HepG2 (cell line): ENCODE data around the gene CAMKMT. TPM values are rescaled to one million over a fixed set of nuclear protein-coding genes. Genes with fewer than 3 reads are reported as not detected.

Experiments
- ATAC-seq: fragments of 200-7000 bp; cut with Tn5 transposase; 3 replicates; pipeline ENCODE4 v1.9.1; 2020; ENCODE audit warnings: mild to moderate bottlenecking, moderate library complexity
- BruUV-seq: library from RNA; stranded (reverse); fragments of 400-500 nt; replicated peaks from 2 replicates; lab custom pipeline; 2021; lab: Mats Ljungman, UMichigan
- CTCF ChIA-PET: fragments of 300-600 bp; formaldehyde crosslinking; extraction: SDS; loops from one replicate; lab custom pipeline; 2021; ENCODE audit warnings: low total read pairs, inconsistent platforms, low intra/inter-chr PET ratio; lab: Yijun Ruan, JAX
- POLR2A ChIA-PET: fragments of 350-600 bp; sonication (Branson Sonifier 250); formaldehyde crosslinking; loops from one replicate; lab custom pipeline; 2020; ENCODE audit warnings: antibody characterized with exemption, inconsistent platforms; lab: Yijun Ruan, JAX
- DNase-seq: peaks from one replicate; pipeline ENCODE4 v3.0.0-alpha.2; 2015; ENCODE audit warnings: low spot score
- FAIRE-seq: peaks from 3 replicates; lab custom pipeline; 2011; peaks lifted over from hg19 to GRCh38; lab: Jason Lieb, UNC
- H2AFZ ChIP-seq: one replicate; pipeline ENCODE4 v1.6.1; 2011; ENCODE audit warnings: low read length, inconsistent platforms
- H3K27ac ChIP-seq: fragments of 300-600 bp; 3 replicates; pipeline ENCODE4 v1.8.0; 2011; ENCODE audit warnings: mixed run types, mild to moderate bottlenecking, mixed read lengths, low read length, inconsistent platforms; ENCODE audit not compliant: insufficient read depth; ENCODE audit errors: extremely low read length
- H3K27me3 ChIP-seq, 2 experiments: fragments of 200-600 bp in 1 of 2; 2 replicates in 1 of 2; 3 replicates in 1 of 2; pipeline versions ENCODE4 v1.6.0 to v1.8.0; 2011; ENCODE audit warnings: low read length in 2 of 2, mild to moderate bottlenecking in 2 of 2, moderate library complexity in 2 of 2, inconsistent platforms in 1 of 2; ENCODE audit not compliant: insufficient read depth in 2 of 2, control insufficient read depth in 1 of 2
- H3K36me3 ChIP-seq, 2 experiments: fragments of 200-600 bp in 1 of 2; replicated peaks in 1 of 2; 2 replicates in 1 of 2; 3 replicates in 1 of 2; pipeline versions ENCODE4 v1.5.1 to v1.8.0; 2011; ENCODE audit warnings: low read length in 2 of 2, inconsistent platforms in 1 of 2; ENCODE audit not compliant: insufficient read depth in 2 of 2, control insufficient read depth in 1 of 2
- H3K4me1 ChIP-seq: 2 replicates; pipeline ENCODE4 v1.5.1; 2012; ENCODE audit warnings: low read length, inconsistent platforms; ENCODE audit not compliant: insufficient read depth
- H3K4me2 ChIP-seq: 2 replicates; pipeline ENCODE4 v1.6.0; 2011; ENCODE audit warnings: low read depth, low read length, inconsistent platforms
- H3K4me3 ChIP-seq, 3 experiments: fragments of 200-600 bp in 1 of 3; sonication (generic), shearing (Covaris generic) in 1 of 3; replicated peaks in 1 of 3; 2 replicates each; pipeline ENCODE4 v1.5.1; 2011 to 2016; ENCODE audit warnings: low read length in 3 of 3, inconsistent platforms in 2 of 3, low read depth in 2 of 3, mild to moderate bottlenecking in 2 of 3, control low read depth in 1 of 3, mixed read lengths in 1 of 3; ENCODE audit not compliant: insufficient read depth in 1 of 3
- H3K79me2 ChIP-seq: one replicate; pipeline ENCODE4 v1.6.1; 2011; ENCODE audit warnings: low read length, inconsistent platforms; ENCODE audit not compliant: insufficient read depth
- H3K9ac ChIP-seq: 2 replicates; pipeline ENCODE4 v1.6.0; 2011; ENCODE audit warnings: mild to moderate bottlenecking, low read depth, low read length, inconsistent platforms; ENCODE audit not compliant: insufficient read depth
- H3K9me3 ChIP-seq: 2 replicates; pipeline ENCODE4 v1.5.1; 2012; ENCODE audit warnings: mild to moderate bottlenecking, low read length
- H4K20me1 ChIP-seq: 2 replicates; pipeline ENCODE4 v1.6.0; 2011; ENCODE audit warnings: inconsistent platforms, mild to moderate bottlenecking, low read length, moderate library complexity; ENCODE audit not compliant: insufficient read depth
- CC2D1A ChIP-seq: sonication (generic); formaldehyde crosslinking; IDR thresholded peaks from 2 replicates; pipeline ENCODE4 v1.8.1; 2023; ENCODE audit warnings: mild to moderate bottlenecking, missing genetic modification reagents
- EHMT2 ChIP-seq: fragments of 200-600 bp; sonication (generic); IDR thresholded peaks from 2 replicates; pipeline ENCODE4 v1.7.0; 2017; ENCODE audit warnings: antibody characterized with exemption, low read depth, low read length, borderline replicate concordance
- ERF ChIP-seq: IDR thresholded peaks from 2 replicates; pipeline ENCODE4 v1.6.1; 2018; ENCODE audit warnings: missing biosample characterization, missing genetic modification reagents
- FOXC1 ChIP-seq: sonication (generic); formaldehyde crosslinking; IDR thresholded peaks from 2 replicates; pipeline ENCODE4 v1.8.0; 2022; ENCODE audit warnings: mild to moderate bottlenecking, missing genetic modification reagents, borderline replicate concordance
- FOXO4 ChIP-seq: sonication (generic); formaldehyde crosslinking; conservative IDR thresholded peaks from 2 replicates; pipeline ENCODE4 v1.8.1; 2023; ENCODE audit warnings: missing genetic modification reagents
- NR0B2 ChIP-seq: sonication (generic); formaldehyde crosslinking; IDR thresholded peaks from 2 replicates; pipeline ENCODE4 v1.4.0; 2020; ENCODE audit warnings: mild to moderate bottlenecking, missing genetic modification reagents
- PAX8 ChIP-seq: sonication (generic); formaldehyde crosslinking; IDR thresholded peaks from 2 replicates; pipeline ENCODE4 v1.8.0; 2022; ENCODE audit warnings: mild to moderate bottlenecking, missing genetic modification reagents, borderline replicate concordance
- RAD21 ChIP-seq: fragments of 450-650 bp; formaldehyde crosslinking; IDR thresholded peaks from 2 replicates; pipeline ENCODE4 v1.5.0; 2020; ENCODE audit warnings: mild to moderate bottlenecking
- STAT5B ChIP-seq: sonication (generic); formaldehyde crosslinking; IDR thresholded peaks from 2 replicates; pipeline ENCODE4 v1.4.0; 2020; ENCODE audit warnings: missing genetic modification reagents
- THAP7 ChIP-seq: sonication (generic); formaldehyde crosslinking; IDR thresholded peaks from 2 replicates; pipeline ENCODE4 v1.8.1; 2023; ENCODE audit warnings: mild to moderate bottlenecking, missing genetic modification reagents
- ZBTB25 ChIP-seq: IDR thresholded peaks from 2 replicates; pipeline ENCODE4 v1.6.1; 2018; ENCODE audit warnings: missing genetic modification reagents
- ZC3H13 ChIP-seq: sonication (generic); formaldehyde crosslinking; IDR thresholded peaks from 2 replicates; pipeline ENCODE4 v1.8.1; 2023; ENCODE audit warnings: mild to moderate bottlenecking, missing genetic modification reagents, moderate library complexity
- ZNF136 ChIP-seq: sonication (generic); formaldehyde crosslinking; IDR thresholded peaks from 2 replicates; pipeline ENCODE4 v1.8.1; 2022; ENCODE audit warnings: low read depth, mild to moderate bottlenecking, moderate library complexity, missing genetic modification reagents
- ZNF510 ChIP-seq: sonication (generic); formaldehyde crosslinking; IDR thresholded peaks from 2 replicates; pipeline ENCODE4 v1.4.0; 2020; ENCODE audit warnings: low read depth, mild to moderate bottlenecking, missing genetic modification reagents
- ZSCAN9 ChIP-seq: IDR thresholded peaks from 2 replicates; pipeline ENCODE4 v1.6.1; 2016; ENCODE audit warnings: borderline replicate concordance
- WGBS: methylation state at CpG from one replicate; pipeline ENCODE4 v1.1.6; 2017; ENCODE audit warnings: low lambda C conversion rate; 5-methylcytosine and 5-hydroxymethylcytosine counted together
- in situ Hi-C: cut with HindIII; loops from 2 replicates; pipeline ENCODE4 v1.10.0; 2017; ENCODE audit warnings: low pct_unique_long_range_greater_than_20kb; ENCODE audit not compliant: extremely low pct_ligation_motif_present
- intact Hi-C: fragments of 100-400 bp; cut with micrococcal nuclease; formaldehyde crosslinking; loops from one replicate; pipeline ENCODE4 v1.10.0; 2022; ENCODE audit not compliant: unreplicated experiment
- polyA plus RNA-seq, 8 experiments: library from polyadenylated mRNA; depleted of rRNA in 3 of 8; stranded (reverse) in 7 of 8; unstranded in 1 of 8; fragments of >200 nt; fragmentation: Illumina TruSeq in 4 of 8; extraction: Trizol in 4 of 8; gene quantifications; 2 replicates each; pipeline versions ENCODE4 v1.2.1 to v1.2.3, GENCODE V29; 2011 to 2016; ENCODE audit warnings: low read depth in 4 of 8, missing spikeins in 1 of 8, mixed read lengths in 1 of 8; ENCODE audit not compliant: insufficient read depth in 1 of 8
- total RNA-seq, 5 experiments: library from RNA; depleted of rRNA; stranded (reverse); fragments of >200 nt; fragmentation: Illumina TruSeq; extraction: Trizol; gene quantifications; 2 replicates each; pipeline ENCODE4 v1.2.3, GENCODE V29; 2016; ENCODE audit warnings: low read depth in 1 of 5

Gene CAMKMT
- total and polyA plus RNA-seq, 2 of the 13 experiments (the other 11 are each of a cell fraction or from before 2014, with no cell fraction given) = 6.9 to 20.8 TPM

GRCh38 chr2:44490726-44491125 lies 129.0 kb downstream of the CAMKMT start:
- no peak overlapping the region for H3K9ac ChIP-seq
- peaks cover 10% of the 10 kb centered on the region for H3K4me1 ChIP-seq
- DNase-seq (no peak), ATAC-seq (no peak), FAIRE-seq (no peak)
- no peak overlapping the region for H2AFZ ChIP-seq
- H3K79me2 ChIP-seq = no peaks in the 10 kb centered on the region
- intact Hi-C loops = no loop called here
- 100% methylated on average over 3 of the region's 3 CpGs for WGBS
- no peaks in the 10 kb centered on the region for H3K27me3 ChIP-seq
- ChIA-PET CTCF (interaction anchor here (1.7 kb wide), 1 partner anchor 11 kb away, joined by 3 read pairs; no protein-coding TSS in a partner anchor), POLR2A (no interaction called here)
- H3K4me3 ChIP-seq = no peak overlapping the region
- BruUV-seq = no TSS peak
- no peak overlapping the region for H3K27ac ChIP-seq
- no peak overlapping the region for H3K4me2 ChIP-seq
- no peaks in the 10 kb centered on the region for H3K9me3 ChIP-seq
- TF ChIP-seq ZBTB25 = no peak
- TF ChIP-seq THAP7 (CRISPR knock-in tag) = no peak
- no peak for TF ChIP-seq ZC3H13 (CRISPR knock-in tag)
- TF ChIP-seq EHMT2 = no peak
- TF ChIP-seq STAT5B (CRISPR knock-in tag) = no peak
- TF ChIP-seq FOXC1 = no peak
- in situ Hi-C loops = no loop called here
- H4K20me1 ChIP-seq = no peaks in the 10 kb centered on the region
- no peaks in the 10 kb centered on the region for H3K36me3 ChIP-seq

GRCh38 chr2:44494006-44494405 lies 132.3 kb downstream of the CAMKMT start:
- ChIA-PET POLR2A (no interaction called here), CTCF (no interaction called here)
- in situ Hi-C loops (no loop called here), intact Hi-C loops (no loop called here)
- no peak for ATAC-seq
- Histone ChIP-seq H3K27me3 (no peaks in the 10 kb centered on the region), H3K9ac (no peak overlapping the region), H2AFZ (no peak overlapping the region), H3K79me2 (no peaks in the 10 kb centered on the region), H3K36me3 (no peaks in the 10 kb centered on the region), H3K4me3 (no peak overlapping the region), H3K9me3 (no peaks in the 10 kb centered on the region), H4K20me1 (no peaks in the 10 kb centered on the region), H3K4me2 (no peak overlapping the region), H3K27ac (no peak overlapping the region), H3K4me1 (peaks cover 22% of the 10 kb centered on the region)
- no peak for FAIRE-seq
- no peak for DNase-seq
- TF ChIP-seq ZNF136 (CRISPR knock-in tag) = no peak
- no peak for TF ChIP-seq CC2D1A (CRISPR knock-in tag)
- TF ChIP-seq PAX8 (CRISPR knock-in tag) = no peak
- TF ChIP-seq FOXO4 = no peak
- TF ChIP-seq NR0B2 (CRISPR knock-in tag) = no peak
- no peak for TF ChIP-seq ERF (CRISPR knock-in tag)
- no peak for TF ChIP-seq ZSCAN9 (CRISPR knock-in tag)
- TF ChIP-seq ZNF510 = no peak
- no peak for TF ChIP-seq RAD21 (CRISPR knock-in tag)
- BruUV-seq = no TSS peak
- 97% methylated on average over 2 of the region's 2 CpGs for WGBS
